Motor neuron (in vitro differentiated cells): ENCODE measurements around the gene PDXDC1. TPM values are rescaled to one million over a fixed set of nuclear protein-coding genes. Genes with fewer than 3 reads are reported as not detected.
"Not testable (repeated sequence)": the region's sequence is repeated elsewhere in the genome, so short reads cannot be mapped to it uniquely, and the experiment has no call there.

Experiments used
- ATAC-seq, 8 experiments: fragments of 200-7000 bp; cut with Tn5 transposase; replicated peaks in 6 of 8; 2 replicates each; pipeline ENCODE4 v1.8.0; 2021; ENCODE audit warnings: mild to moderate bottlenecking in 8 of 8, moderate library complexity in 8 of 8
- H3K27ac ChIP-seq, 2 donors: fragments of 250-450 bp; sonication (Bioruptor Pico); 2 replicates each; pipeline ENCODE4 v1.9.0; 2021; ENCODE audit warnings: antibody characterized with exemption in 2 of 2, mild to moderate bottlenecking in 2 of 2, moderate library complexity in 1 of 2
- H3K4me1 ChIP-seq, 2 donors: fragments of 250-450 bp; sonication (Bioruptor Pico); replicated peaks in 1 of 2; 2 replicates each; pipeline ENCODE4 v1.6.1; 2021; ENCODE audit warnings: antibody characterized with exemption in 2 of 2, mild to moderate bottlenecking in 2 of 2, moderate library complexity in 1 of 2
- H3K4me3 ChIP-seq, 5 donors: fragments of 250-450 bp; sonication (Bioruptor Pico); 2 replicates each; pipeline ENCODE4 v1.9.0; 2021; ENCODE audit warnings: antibody characterized with exemption in 5 of 5, mild to moderate bottlenecking in 5 of 5, moderate library complexity in 4 of 5
- WGBS, 10 experiments: fragments of 450-650 bp; shearing (Covaris generic); methylation state at CpG; one replicate each; pipeline ENCODE4 v1.0.0; 2022; 5-methylcytosine and 5-hydroxymethylcytosine counted together
- in situ Hi-C, 9 experiments: fragments of 400-800 bp; cut with MboI; loops; one replicate each; pipeline ENCODE4 v1.15.0; 2021; ENCODE audit warnings: low sequenced_read_pairs in 9 of 9, low pct_unique_long_range_greater_than_20kb in 2 of 9; ENCODE audit not compliant: unreplicated experiment in 9 of 9
- total RNA-seq, 8 experiments: library from RNA; unstranded; fragments of 300-600 nt; gene quantifications; 2 replicates each; pipeline versions ENCODE4 v1.2.3 to v1.2.4, GENCODE V29; 2022

Gene PDXDC1
- total RNA-seq, 8 experiments from 2014 or later, result 47.7 to 86.5 (median 64.9) TPM

DNA sequence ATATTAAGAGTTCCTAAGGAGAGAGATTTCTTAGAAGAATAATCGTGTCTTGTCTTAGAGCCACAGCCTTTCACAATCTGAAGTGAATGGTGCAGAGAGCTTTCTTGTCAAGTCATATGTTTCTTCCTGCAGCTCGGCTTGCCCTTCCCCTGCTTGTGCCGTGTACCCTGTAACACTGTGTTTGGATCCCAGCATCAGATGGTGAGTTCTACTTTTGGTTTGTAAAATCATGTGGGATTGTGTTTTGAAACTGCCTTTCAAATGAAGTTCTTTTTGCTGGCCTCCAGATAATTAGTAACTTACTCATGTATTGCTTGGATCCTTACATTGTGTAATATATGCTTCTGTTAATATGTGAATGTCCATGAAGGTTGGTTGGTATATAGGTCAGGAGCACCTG, 33.8 kb downstream of the PDXDC1 start:
- in situ Hi-C loops, H3K27ac ChIP-seq, H3K4me3 ChIP-seq, H3K4me1 ChIP-seq: not testable (repeated sequence)
- peak in 2 of 8 experiments; percentile 21 to 37 for ATAC-seq
- WGBS, 10 experiments, result 40 to 100% (median 76%) methylated on average over 1 to 3 of the region's 3 CpGs; no CpG with 5 or more reads in 3 of the 10 experiments

DNA sequence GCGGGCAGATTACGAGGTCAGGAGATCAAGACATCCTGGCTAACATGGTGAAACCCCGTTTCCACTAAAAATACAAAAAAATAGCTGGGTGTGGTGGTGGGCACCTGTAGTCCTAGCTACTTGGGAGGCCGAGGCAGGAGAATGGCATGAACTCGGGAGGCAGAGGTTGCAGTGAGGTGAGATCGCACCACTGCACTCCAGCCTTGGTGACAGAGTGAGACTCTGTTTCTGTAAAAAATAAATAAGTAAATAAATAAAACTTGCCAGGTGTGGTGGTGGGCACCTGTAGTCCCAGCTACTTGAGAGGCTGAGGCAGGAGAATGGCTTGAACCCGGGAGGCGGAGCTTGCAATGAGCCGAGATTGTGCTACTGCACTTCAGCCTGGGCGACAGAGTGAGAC, 38.1 kb downstream of the PDXDC1 start:
- ATAC-seq, H3K4me1 ChIP-seq, H3K4me3 ChIP-seq, H3K27ac ChIP-seq, in situ Hi-C loops: not testable (repeated sequence)
- 92 to 100% (median 98%) methylated on average over 1 to 10 of the region's 10 CpGs for WGBS, 10 experiments

- in situ Hi-C loops, ATAC-seq, H3K4me3 ChIP-seq, H3K27ac ChIP-seq, H3K4me1 ChIP-seq: not testable (repeated sequence)
- 86 to 100% (median 94%) methylated on average over 1 to 2 of the region's 3 CpGs; no CpG with 5 or more reads in 3 of the 10 experiments for WGBS, 10 experiments
Observed at GRCh38 chr16:15015671-15016070, 40.8 kb downstream of the PDXDC1 start.

DNA sequence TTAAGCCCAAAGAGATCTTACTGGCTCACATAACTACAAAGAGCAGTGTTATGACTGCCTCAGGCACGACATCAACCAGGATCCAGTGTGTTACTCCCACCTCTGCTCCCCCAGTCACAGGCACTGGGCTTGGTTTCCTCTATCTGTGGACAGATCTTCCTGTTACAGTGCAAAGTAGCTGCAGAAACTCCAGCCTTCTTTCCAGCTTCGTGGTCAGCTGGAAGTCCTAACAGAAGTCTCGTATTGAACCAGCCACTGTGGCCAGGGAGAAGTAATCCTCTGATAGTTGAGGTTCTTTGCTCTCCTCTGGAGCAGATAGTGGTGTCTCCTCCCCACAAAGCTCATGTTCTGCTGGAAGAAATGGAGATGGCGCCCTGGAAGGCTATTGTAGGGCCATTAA, 41.5 kb downstream of the PDXDC1 start:
- H3K27ac ChIP-seq, result peak overlapping the region in 1 of 2 donors; percentile 37
- in situ Hi-C loops, H3K4me1 ChIP-seq, ATAC-seq, H3K4me3 ChIP-seq: not testable (repeated sequence)
- WGBS, 10 experiments, result 65 to 100% (median 94%) methylated on average over 1 to 4 of the region's 4 CpGs

GRCh38 chr16:15016951-15017580, 42.2 kb downstream of the PDXDC1 start:
- H3K4me1 ChIP-seq, in situ Hi-C loops, H3K4me3 ChIP-seq, H3K27ac ChIP-seq: not testable (repeated sequence)
- WGBS, 10 experiments, result 0 to 90% (median 31%) methylated on average over 1 to 4 of the region's 4 CpGs; no CpG with 5 or more reads in 1 of the 10 experiments
- peak in 2 of 8 experiments; percentile 6 for ATAC-seq

- H3K4me3 ChIP-seq, H3K4me1 ChIP-seq, H3K27ac ChIP-seq, in situ Hi-C loops: not testable (repeated sequence)
- ATAC-seq, result peak in 7 of 8 experiments; percentile 17 to 78 (median 46)
- WGBS, 10 experiments, result 42 to 93% (median 85%) methylated on average over 3 to 7 of the region's 7 CpGs
Observed at GRCh38 chr16:15021429-15021828, 46.6 kb downstream of the PDXDC1 start.

DNA sequence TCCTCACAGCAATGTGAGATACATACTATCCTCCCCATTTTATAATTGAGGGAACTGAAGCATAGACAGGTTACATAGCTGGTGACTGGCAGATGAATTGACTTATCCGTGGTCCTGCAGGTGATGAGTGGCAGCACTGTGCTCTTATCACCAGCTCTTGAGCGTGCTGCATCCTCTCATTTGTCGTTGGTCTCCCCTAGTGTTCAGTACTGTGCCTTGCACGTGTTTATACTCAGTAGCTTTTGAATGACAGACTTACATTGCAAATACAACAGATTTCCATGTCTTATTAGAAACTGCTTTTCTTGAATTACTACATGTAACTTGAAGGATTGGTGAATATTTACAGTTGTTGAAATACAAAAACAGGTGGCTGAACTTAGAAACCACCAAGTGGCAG, 47.4 kb downstream of the PDXDC1 start:
- H3K4me3 ChIP-seq, H3K27ac ChIP-seq, in situ Hi-C loops, H3K4me1 ChIP-seq: not testable (repeated sequence)
- ATAC-seq, result peak; percentile 28 to 91 (median 48)
- WGBS, 10 experiments, result 16 to 80% (median 47%) methylated on average over 1 to 4 of the region's 4 CpGs

DNA sequence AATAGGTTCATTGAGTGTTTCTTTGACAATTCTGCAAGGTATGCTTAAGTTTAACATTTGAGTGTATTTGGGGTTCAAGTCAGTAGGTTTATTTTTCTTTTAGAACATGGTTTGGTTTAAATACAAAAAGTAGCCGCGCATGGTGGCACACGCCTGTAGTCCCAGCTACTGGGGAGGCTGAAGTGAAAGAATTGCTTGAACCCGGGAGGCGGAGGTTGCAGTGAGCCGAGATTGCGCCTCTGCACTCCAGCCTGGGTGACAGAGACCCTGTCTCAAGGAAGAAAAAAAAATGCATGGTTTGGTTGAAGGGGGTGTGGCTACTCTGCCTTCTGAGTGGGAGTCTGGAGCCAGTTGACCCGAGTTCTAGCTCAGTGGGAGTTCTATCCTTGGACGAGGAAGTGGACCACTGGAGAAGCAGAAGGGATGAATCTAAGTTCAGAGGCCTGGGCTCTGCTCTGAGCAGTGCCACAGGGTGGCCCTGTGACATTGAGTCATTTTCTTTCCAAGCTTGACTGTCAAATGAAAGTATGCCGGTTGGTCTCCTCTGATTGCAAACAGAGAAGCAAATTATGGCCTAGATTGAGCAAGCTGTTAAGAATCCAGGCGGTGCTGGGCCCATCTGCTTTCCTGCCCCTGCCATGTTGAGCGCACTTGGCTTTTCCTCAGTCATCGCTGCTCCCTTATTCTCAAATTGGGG, 48.7 kb downstream of the PDXDC1 start:
- H3K27ac ChIP-seq, H3K4me1 ChIP-seq, H3K4me3 ChIP-seq, in situ Hi-C loops: not testable (repeated sequence)
- peak in 5 of 8 experiments; percentile 3 to 20 (median 17) for ATAC-seq
- WGBS, 10 experiments, result 66 to 98% (median 91%) methylated on average over 4 to 11 of the region's 13 CpGs; no CpG with 5 or more reads in 2 of the 10 experiments

DNA sequence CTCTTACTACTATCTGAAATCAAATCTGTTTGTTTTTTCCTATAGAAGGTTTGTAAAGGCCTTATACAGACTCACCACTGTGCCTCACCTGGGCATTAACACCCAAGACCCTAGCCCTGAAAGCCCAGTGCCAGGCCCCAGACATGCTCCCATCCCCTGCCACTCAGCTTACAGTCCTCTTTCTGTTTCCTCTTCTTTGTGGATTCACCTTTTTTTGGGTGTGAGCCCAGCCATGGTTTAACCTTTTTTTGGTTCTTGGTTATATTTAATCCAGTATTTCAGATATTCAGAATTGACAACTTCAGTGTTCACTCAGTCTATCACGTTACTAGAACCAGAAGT, 50.0 kb downstream of the PDXDC1 start:
- H3K27ac ChIP-seq, H3K4me1 ChIP-seq, H3K4me3 ChIP-seq, in situ Hi-C loops, ATAC-seq: not testable (repeated sequence)
- WGBS, 10 experiments, result 25 to 100% (median 100%) methylated on average over 1 of the region's 1 CpG; no CpG with 5 or more reads in 3 of the 10 experiments

GRCh38 chr16:15025234-15025951, 50.6 kb downstream of the PDXDC1 start:
- H3K4me3 ChIP-seq, H3K27ac ChIP-seq, in situ Hi-C loops, H3K4me1 ChIP-seq: not testable (repeated sequence)
- peak in 3 of 8 experiments; percentile 59 to 74 (median 73) for ATAC-seq
- 53 to 100% (median 91%) methylated on average over 2 to 13 of the region's 14 CpGs for WGBS, 10 experiments

DNA sequence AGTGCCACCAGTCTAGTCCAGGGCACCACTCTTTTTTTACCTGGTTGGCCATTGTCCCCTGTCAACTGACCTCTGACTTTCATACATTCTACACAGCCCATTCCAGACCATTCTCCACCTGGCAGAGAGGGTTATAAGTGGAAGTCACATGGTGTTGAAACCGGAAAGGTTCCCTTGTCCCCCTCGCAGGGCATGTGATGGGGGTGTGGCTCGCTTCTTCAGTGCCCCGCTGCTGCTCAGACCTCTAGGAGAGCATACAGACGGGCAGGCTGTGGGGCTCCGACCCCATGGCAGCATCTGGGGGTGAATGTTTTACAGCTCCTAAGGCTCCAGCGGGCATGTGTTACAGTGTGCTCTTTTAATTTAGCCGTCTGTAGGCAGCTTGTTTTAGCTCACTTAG, 52.2 kb downstream of the PDXDC1 start:
- H3K4me3 ChIP-seq, H3K27ac ChIP-seq, ATAC-seq, H3K4me1 ChIP-seq, in situ Hi-C loops: not testable (repeated sequence)
- WGBS, 10 experiments, result 60% methylated on average over 1 of the region's 8 CpGs; no CpG with 5 or more reads in 9 of the 10 experiments

DNA sequence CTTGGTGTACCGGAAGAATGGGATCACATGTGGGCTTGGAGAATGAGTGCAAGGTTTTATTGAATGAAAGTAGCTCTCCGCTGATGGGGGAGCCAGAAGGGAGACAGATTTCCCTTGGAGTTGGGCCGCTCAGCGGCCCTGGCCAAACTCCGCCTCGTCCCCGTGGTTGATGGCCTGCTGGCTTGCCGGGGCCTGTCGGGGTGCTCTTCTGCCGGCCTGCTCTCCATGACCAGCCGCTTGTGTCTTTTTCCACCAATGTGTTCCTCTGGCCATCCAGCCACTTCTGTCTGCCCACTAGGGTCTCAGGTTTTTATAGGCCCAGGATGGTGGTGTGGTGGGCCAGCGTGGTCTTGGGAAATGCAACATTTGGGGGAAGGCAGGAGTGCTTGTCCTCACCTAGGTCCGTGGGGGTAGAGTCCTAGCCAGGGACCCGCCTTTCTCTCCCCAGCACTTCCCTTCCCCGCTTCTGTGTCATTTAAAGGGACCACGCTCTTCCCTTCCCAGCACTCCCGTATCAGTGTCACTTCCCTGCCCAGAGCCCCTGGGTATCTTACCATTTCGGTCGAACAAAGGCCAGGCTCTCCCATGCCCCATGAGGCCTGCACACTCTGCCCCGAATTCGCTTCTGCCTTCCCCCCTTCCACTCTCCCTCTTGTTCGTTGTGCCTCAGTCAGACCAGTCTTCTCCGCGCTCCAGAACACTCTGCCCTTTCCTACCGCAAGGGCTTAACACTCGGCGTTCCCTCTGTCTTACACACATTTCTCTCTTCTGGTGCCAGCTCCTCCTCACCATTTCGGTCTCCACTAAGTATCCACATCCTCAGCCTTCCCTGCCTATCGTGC, 52.9 kb downstream of the PDXDC1 start:
- in situ Hi-C loops, H3K4me1 ChIP-seq, H3K27ac ChIP-seq, H3K4me3 ChIP-seq: not testable (repeated sequence)
- ATAC-seq, result peak in 1 of 8 experiments; percentile 4
- WGBS, 10 experiments, result 65 to 97% (median 85%) methylated on average over 5 to 14 of the region's 29 CpGs
